Activated naive CD8-positive, alpha-beta T cell treated with anti-CD3 and anti-CD28 coated beads for 36 hours (primary cell): Measurements from ENCODE around the gene HIRA. TPM values are rescaled to one million over a fixed set of nuclear protein-coding genes. Genes with fewer than 3 reads are reported as not detected.

Experiments
- DNase-seq: peaks from one replicate; pipeline ENCODE4 v3.0.0; 2021
- H3K27ac Mint-ChIP-seq: one replicate; pipeline ENCODE4 v1.8.0; 2022; ENCODE audit warnings: mild to moderate bottlenecking, moderate library complexity, mixed read lengths
- H3K27me3 Mint-ChIP-seq: one replicate; pipeline ENCODE4 v1.8.0; 2022; ENCODE audit warnings: mild to moderate bottlenecking, mixed read lengths
- H3K36me3 Mint-ChIP-seq: one replicate; pipeline ENCODE4 v1.8.0; 2021; ENCODE audit warnings: mild to moderate bottlenecking, mixed read lengths
- H3K4me1 Mint-ChIP-seq: one replicate; pipeline ENCODE4 v1.8.0; 2021; ENCODE audit warnings: mixed read lengths
- H3K4me3 Mint-ChIP-seq: one replicate; pipeline ENCODE4 v1.8.0; 2022; ENCODE audit warnings: mild to moderate bottlenecking, moderate library complexity, mixed read lengths
- H3K9me3 Mint-ChIP-seq: one replicate; pipeline ENCODE4 v1.8.0; 2022; ENCODE audit warnings: mixed read lengths
- total RNA-seq, 2 experiments: library from RNA; stranded (reverse); gene quantifications; one replicate each; pipeline ENCODE4 v1.2.3, GENCODE V29; 2021

The HIRA gene
- total RNA-seq, 2 experiments from 2014 or later: 42.9 to 47.6 TPM

- no peak for DNase-seq
- no peaks in the 10 kb centered on the region for H3K9me3 Mint-ChIP-seq
- no peaks in the 10 kb centered on the region for H3K4me1 Mint-ChIP-seq
- no peaks in the 10 kb centered on the region for H3K36me3 Mint-ChIP-seq
- no peak overlapping the region for H3K27ac Mint-ChIP-seq
- H3K4me3 Mint-ChIP-seq: no peak overlapping the region
- no peaks in the 10 kb centered on the region for H3K27me3 Mint-ChIP-seq
Observed at GRCh38 chr22:19303785-19304184, 127.7 kb downstream of the HIRA start.

DNA sequence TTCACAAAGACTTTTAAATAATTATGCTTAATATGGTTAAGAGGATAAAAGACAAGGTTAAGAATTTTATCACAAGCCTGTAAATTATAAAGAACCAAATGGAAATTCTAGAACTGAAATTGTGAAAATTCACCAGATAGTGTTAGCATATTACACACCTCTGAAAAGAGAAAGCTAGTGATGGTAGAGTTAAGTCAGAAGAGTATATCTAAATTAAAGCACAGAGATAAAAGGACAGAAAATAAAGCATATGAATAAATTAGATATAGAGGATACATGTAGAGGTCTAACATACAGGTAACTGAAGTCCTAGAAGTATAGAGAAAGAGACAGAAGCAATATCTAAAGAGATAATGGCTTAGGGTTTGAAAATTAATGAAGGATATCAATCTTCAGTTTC is 135.8 kb downstream of the HIRA start:
- Mint-ChIP-seq H3K36me3 (no peaks in the 10 kb centered on the region), H3K9me3 (no peaks in the 10 kb centered on the region), H3K4me3 (no peak overlapping the region), H3K27me3 (peaks cover 4% of the 10 kb centered on the region), H3K27ac (no peak overlapping the region), H3K4me1 (peaks cover 10% of the 10 kb centered on the region)
- DNase-seq: no peak

DNA sequence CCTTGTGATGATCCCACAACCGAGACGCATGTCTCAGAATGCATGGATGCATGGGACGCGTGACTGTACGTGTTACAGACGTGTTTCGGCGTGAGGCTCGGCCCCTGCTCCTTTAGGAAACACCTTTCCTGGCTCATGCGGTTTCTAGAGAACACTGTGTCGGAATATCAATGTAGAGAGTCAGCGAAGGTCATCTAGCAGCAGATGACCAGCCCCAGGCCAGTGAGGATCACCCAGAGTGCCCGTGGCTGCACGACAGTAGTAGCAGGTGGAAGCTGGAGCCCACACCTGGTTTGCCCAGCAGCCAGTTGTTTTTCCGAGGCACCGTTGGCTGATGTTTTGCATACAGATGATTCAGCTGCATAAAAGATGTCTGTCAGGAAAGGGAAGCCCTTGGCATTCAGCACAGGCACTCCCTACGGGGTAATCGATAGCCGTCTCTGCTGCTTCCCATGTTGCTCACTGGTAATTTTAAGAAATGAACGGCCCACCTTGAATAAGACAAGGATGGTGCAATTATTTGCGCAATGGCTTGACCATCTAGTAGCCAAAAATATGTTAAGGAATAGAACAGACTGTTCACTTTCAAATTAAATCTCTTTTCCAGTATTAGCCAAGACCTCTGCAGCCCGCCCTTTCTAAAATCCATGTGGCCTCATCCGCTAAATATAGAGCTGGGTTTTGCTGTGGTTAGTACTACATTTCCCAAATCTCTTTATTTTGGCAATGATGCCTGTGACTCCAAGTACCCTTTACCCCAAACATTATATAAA is 138.9 kb downstream of the HIRA start:
- Mint-ChIP-seq H3K9me3 (no peaks in the 10 kb centered on the region), H3K27ac (peak overlapping the region; percentile 61), H3K36me3 (no peaks in the 10 kb centered on the region), H3K27me3 (peaks cover 28% of the 10 kb centered on the region), H3K4me1 (peaks cover 21% of the 10 kb centered on the region), H3K4me3 (peak overlapping the region; percentile 85)
- no peak for DNase-seq

GRCh38 chr22:19291580-19292457 is 139.7 kb downstream of the HIRA start, which contains the start of gene CLTCL1:
Gene CLTCL1 (minus strand): TSS chr22:19291719. CDS start chr22:19291641, 78 bp downstream.
- Mint-ChIP-seq H3K4me1 (peaks cover 21% of the 10 kb centered on the region), H3K36me3 (no peaks in the 10 kb centered on the region), H3K9me3 (no peaks in the 10 kb centered on the region), H3K4me3 (peak within 1 kb of the TSS; percentile 85), H3K27me3 (peaks cover 28% of the 10 kb centered on the region), H3K27ac (peak within 1 kb of the TSS; percentile 61)
- DNase-seq: peak; percentile 67

- H3K36me3 Mint-ChIP-seq: no peaks in the 10 kb centered on the region
- H3K27ac Mint-ChIP-seq: no peak overlapping the region
- H3K4me3 Mint-ChIP-seq: peak overlapping the region; percentile 63
- H3K27me3 Mint-ChIP-seq: peaks cover 28% of the 10 kb centered on the region
- H3K4me1 Mint-ChIP-seq: peaks cover 21% of the 10 kb centered on the region
- no peaks in the 10 kb centered on the region for H3K9me3 Mint-ChIP-seq
- peak; percentile 36 for DNase-seq
Observed at GRCh38 chr22:19291218-19291579, 140.3 kb downstream of the HIRA start.

- peak; percentile 8 for DNase-seq
- Mint-ChIP-seq H3K9me3 (no peaks in the 10 kb centered on the region), H3K36me3 (no peaks in the 10 kb centered on the region), H3K4me3 (peak overlapping the region; percentile 63), H3K27ac (no peak overlapping the region), H3K27me3 (peaks cover 28% of the 10 kb centered on the region), H3K4me1 (peaks cover 21% of the 10 kb centered on the region)
Observed at GRCh38 chr22:19290400-19291217, 140.9 kb downstream of the HIRA start.

DNA sequence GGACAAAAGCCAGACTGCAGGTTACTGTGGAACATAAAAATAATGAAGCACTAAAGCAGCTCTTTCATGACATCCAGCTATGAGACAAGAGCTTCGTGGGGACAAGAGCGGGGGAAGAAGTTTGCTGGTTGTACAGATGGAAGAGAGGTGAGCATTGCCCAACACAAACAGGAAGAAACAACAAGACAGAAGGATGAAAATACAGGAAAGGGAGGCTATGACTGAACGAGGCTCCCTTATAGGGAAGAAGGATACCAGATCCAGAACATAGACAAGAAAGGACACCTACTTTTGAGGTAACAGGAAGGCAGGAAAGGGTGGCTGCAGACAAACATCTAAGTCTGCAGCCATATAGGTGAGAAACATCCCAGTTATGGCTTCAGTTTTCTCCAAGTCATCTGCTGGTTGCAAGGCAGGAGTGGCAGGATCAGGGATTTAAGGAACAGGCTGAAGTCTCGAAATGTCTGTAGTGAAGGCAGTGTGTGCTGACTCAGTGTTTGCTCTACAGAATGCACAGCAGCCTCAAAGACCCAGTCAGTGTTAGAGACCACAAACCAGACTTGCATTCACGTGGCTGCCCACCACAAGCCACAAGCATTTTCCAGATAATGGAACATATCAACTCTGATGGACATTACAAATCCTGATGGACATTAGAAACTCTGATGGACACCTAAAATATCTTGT is 141.9 kb downstream of the HIRA start:
- Mint-ChIP-seq H3K27me3 (peaks cover 28% of the 10 kb centered on the region), H3K9me3 (no peaks in the 10 kb centered on the region), H3K4me3 (no peak overlapping the region), H3K36me3 (no peaks in the 10 kb centered on the region), H3K4me1 (peaks cover 21% of the 10 kb centered on the region), H3K27ac (no peak overlapping the region)
- peak; percentile 19 for DNase-seq

DNA sequence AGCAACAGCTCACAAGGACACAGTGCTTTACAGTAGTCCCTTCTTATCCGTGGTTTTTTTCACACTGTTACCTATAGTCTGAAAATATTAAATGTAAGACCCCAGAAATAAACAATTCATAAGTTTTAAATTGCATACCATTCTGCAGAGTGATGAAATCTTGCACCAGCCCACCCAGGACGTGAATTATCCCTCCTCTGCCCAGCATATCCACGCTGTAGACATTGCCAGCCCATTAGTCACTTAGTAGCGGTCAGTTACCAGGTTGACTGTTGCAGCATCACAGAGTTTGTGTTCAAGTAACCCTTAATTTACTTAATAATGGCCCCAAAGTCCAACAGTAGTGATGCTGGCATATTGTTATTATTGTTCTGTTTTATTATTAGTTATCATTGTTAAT is 143.6 kb downstream of the HIRA start:
- no peak for DNase-seq
- H3K9me3 Mint-ChIP-seq: no peaks in the 10 kb centered on the region
- peaks cover 21% of the 10 kb centered on the region for H3K4me1 Mint-ChIP-seq
- H3K36me3 Mint-ChIP-seq: no peaks in the 10 kb centered on the region
- H3K4me3 Mint-ChIP-seq: no peak overlapping the region
- no peak overlapping the region for H3K27ac Mint-ChIP-seq
- peaks cover 28% of the 10 kb centered on the region for H3K27me3 Mint-ChIP-seq

DNA sequence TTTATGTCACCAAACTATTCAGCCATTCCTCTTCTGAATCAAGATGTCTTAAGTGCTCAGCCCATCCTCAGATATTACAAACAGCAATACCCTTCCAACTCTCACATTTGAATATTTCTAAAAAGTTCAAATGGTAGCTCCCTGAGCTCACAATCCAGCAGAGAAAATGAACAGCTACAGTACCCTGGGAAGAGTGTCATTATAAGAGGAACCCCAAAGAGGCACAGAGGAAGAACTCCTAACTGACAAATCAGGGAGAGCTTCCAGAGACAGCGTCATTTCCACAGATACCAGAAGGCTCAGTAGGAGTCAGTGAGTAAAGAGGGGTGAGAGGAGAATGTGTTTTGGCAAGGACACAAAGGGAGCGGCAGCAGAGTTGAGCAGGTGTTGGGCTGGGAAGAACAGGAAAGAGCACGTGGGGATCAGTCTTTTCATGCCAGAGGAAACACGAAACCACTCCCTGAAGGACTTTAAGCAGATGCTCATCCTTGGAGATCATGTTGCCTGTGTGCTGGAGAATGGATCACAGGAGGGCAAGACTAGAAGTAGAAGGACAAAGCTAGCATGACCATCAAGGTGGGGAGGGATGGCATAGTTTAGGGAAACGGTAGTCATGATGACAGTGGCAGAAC is 144.3 kb downstream of the HIRA start:
- H3K4me3 Mint-ChIP-seq: no peak overlapping the region
- H3K27me3 Mint-ChIP-seq: peaks cover 28% of the 10 kb centered on the region
- H3K27ac Mint-ChIP-seq: no peak overlapping the region
- no peak for DNase-seq
- no peaks in the 10 kb centered on the region for H3K9me3 Mint-ChIP-seq
- H3K4me1 Mint-ChIP-seq: peaks cover 15% of the 10 kb centered on the region
- H3K36me3 Mint-ChIP-seq: no peaks in the 10 kb centered on the region

DNA sequence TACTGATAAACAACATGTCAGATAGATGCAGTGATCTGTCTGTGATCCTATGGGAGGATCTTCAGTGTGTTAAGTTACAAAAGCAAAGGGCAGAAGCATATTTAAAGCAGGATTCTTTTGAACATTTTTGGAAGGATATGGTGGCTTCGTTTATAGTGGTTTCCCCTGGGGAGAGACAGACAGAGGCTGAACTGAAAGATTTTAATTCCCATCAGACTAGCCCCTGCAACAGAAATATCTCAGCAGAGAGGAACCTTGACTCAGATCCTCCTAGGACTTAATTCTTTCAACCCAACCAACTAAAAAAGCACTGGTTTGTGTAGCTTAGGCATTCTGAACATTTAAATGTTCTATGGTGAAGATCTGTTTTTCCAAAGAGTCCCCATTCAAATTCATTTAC is 145.7 kb downstream of the HIRA start:
- peaks cover 12% of the 10 kb centered on the region for H3K4me1 Mint-ChIP-seq
- no peaks in the 10 kb centered on the region for H3K36me3 Mint-ChIP-seq
- DNase-seq: no peak
- H3K27ac Mint-ChIP-seq: no peak overlapping the region
- no peaks in the 10 kb centered on the region for H3K9me3 Mint-ChIP-seq
- H3K4me3 Mint-ChIP-seq: no peak overlapping the region
- H3K27me3 Mint-ChIP-seq: peaks cover 25% of the 10 kb centered on the region

Other genes starting within 250 kb of the HIRA start
- under 1 TPM; 0.29 to 0.52 TPM for gene CLTCL1, start 140.0 kb downstream of the HIRA start, total RNA-seq
- gene MRPL40, start 812 bp upstream of the HIRA start, total RNA-seq: 10 to 100 TPM; 47.7 to 48.3 TPM
- 10 to 100 TPM; 21.7 to 23.6 TPM for gene C22orf39, start 16.0 kb upstream of the HIRA start, total RNA-seq
- gene UFD1, start 47.5 kb upstream of the HIRA start, total RNA-seq: 10 to 100 TPM; 71.1 to 79.3 TPM
- gene CDC45, start 48.2 kb upstream of the HIRA start, total RNA-seq: 100 to 1,000 TPM; 110 to 114 TPM
- not detected for gene CLDN5, start 92.7 kb upstream of the HIRA start, total RNA-seq